GM21529 (cell line): ENCODE measurements around the gene ADIG.
"Not testable (repeated sequence)": the region's sequence is repeated elsewhere in the genome, so short reads cannot be mapped to it uniquely, and the experiment has no call there.

Experiments used
- ATAC-seq: cut with Tn5 transposase; IDR thresholded peaks from one replicate; pipeline ENCODE4 v1.9.1; 2021; ENCODE audit not compliant: unreplicated experiment

Gene ADIG

GRCh38 chr20:38569747-38570525, 11.1 kb upstream of the ADIG start:
- no peak for ATAC-seq

- no peak for ATAC-seq
Observed at GRCh38 chr20:38573413-38573812, 7.6 kb upstream of the ADIG start.

- no peak for ATAC-seq
Observed at GRCh38 chr20:38579219-38579910, 1.6 kb upstream of the ADIG start.

GRCh38 chr20:38579921-38580320, 1.1 kb upstream of the ADIG start:
- no peak for ATAC-seq

GRCh38 chr20:38581830-38582358, 897 bp downstream of the ADIG start:
- no peak for ATAC-seq

GRCh38 chr20:38583306-38583705, 2.3 kb downstream of the ADIG start:
- ATAC-seq: no peak

- no peak for ATAC-seq
Observed at GRCh38 chr20:38584099-38584763, 3.2 kb downstream of the ADIG start.

- ATAC-seq: no peak
Observed at GRCh38 chr20:38585404-38586180, 4.6 kb downstream of the ADIG start.

GRCh38 chr20:38586181-38586525, 5.2 kb downstream of the ADIG start:
- no peak for ATAC-seq

- ATAC-seq: no peak
Observed at GRCh38 chr20:38588303-38588702, 7.3 kb downstream of the ADIG start.

GRCh38 chr20:38589351-38589750, 8.4 kb downstream of the ADIG start:
- ATAC-seq: no peak

GRCh38 chr20:38589967-38590675, 9.1 kb downstream of the ADIG start:
- no peak for ATAC-seq

GRCh38 chr20:38590676-38591473, 9.9 kb downstream of the ADIG start:
- ATAC-seq: no peak

- ATAC-seq: no peak
Observed at GRCh38 chr20:38591474-38592410, 10.7 kb downstream of the ADIG start.

GRCh38 chr20:38592411-38592790, 11.4 kb downstream of the ADIG start:
- ATAC-seq: not testable (repeated sequence)

GRCh38 chr20:38594281-38594680, 13.3 kb downstream of the ADIG start:
- ATAC-seq: not testable (repeated sequence)

GRCh38 chr20:38595886-38596285, 14.9 kb downstream of the ADIG start:
- not testable (repeated sequence) for ATAC-seq

GRCh38 chr20:38599410-38599882, 18.4 kb downstream of the ADIG start:
- ATAC-seq: no peak
